ENCODE results near the gene FAM217A. TPM values are rescaled to one million over a fixed set of nuclear protein-coding genes. Genes with fewer than 3 reads are reported as not detected.
"Not testable (repeated sequence)": the region's sequence is repeated elsewhere in the genome, so short reads cannot be mapped to it uniquely, and the experiment has no call there.

FAM217A gene
- total RNA-seq, 1 donor from 2014 or later, result not detected

GRCh38 chr6:4105980-4106536 lies 27.1 kb upstream of the FAM217A start:
- H3K27me3 Mint-ChIP-seq (ENCODE audit: low read depth), result peaks cover 38% of the 10 kb centered on the region
- H3K9me3 Mint-ChIP-seq, result no peaks in the 10 kb centered on the region
- intact Hi-C loops (cut with micrococcal nuclease), result no loop called here
- no peak for DNase-seq (ENCODE audit: low spot score)
- no peaks in the 10 kb centered on the region for H3K4me1 Mint-ChIP-seq (ENCODE audit: low read depth)
- no peak overlapping the region for H3K27ac Mint-ChIP-seq
- H3K4me3 Mint-ChIP-seq (ENCODE audit: low read depth), result no peak overlapping the region
- no peaks in the 10 kb centered on the region for H3K36me3 Mint-ChIP-seq (ENCODE audit: low read depth)

GRCh38 chr6:4103929-4104328 lies 25.0 kb upstream of the FAM217A start:
- Mint-ChIP-seq H3K4me3 (ENCODE audit: low read depth) (no peak overlapping the region), H3K9me3 (no peaks in the 10 kb centered on the region), H3K36me3 (ENCODE audit: low read depth) (no peaks in the 10 kb centered on the region), H3K27ac (no peak overlapping the region), H3K27me3 (ENCODE audit: low read depth) (peaks cover 32% of the 10 kb centered on the region), H3K4me1 (ENCODE audit: low read depth) (no peaks in the 10 kb centered on the region)
- intact Hi-C loops (cut with micrococcal nuclease), result no loop called here
- DNase-seq (ENCODE audit: low spot score), result no peak

GRCh38 chr6:4102687-4103244 lies 23.8 kb upstream of the FAM217A start:
- no peaks in the 10 kb centered on the region for H3K4me1 Mint-ChIP-seq (ENCODE audit: low read depth)
- H3K36me3 Mint-ChIP-seq (ENCODE audit: low read depth), result no peaks in the 10 kb centered on the region
- H3K27me3 Mint-ChIP-seq (ENCODE audit: low read depth), result peaks cover 22% of the 10 kb centered on the region
- H3K27ac Mint-ChIP-seq, result no peak overlapping the region
- no peak overlapping the region for H3K4me3 Mint-ChIP-seq (ENCODE audit: low read depth)
- no peak for DNase-seq (ENCODE audit: low spot score)
- intact Hi-C loops (cut with micrococcal nuclease), result no loop called here
- H3K9me3 Mint-ChIP-seq, result no peaks in the 10 kb centered on the region

GRCh38 chr6:4101298-4101697 lies 22.4 kb upstream of the FAM217A start:
- Mint-ChIP-seq H3K27me3 (ENCODE audit: low read depth) (peaks cover 12% of the 10 kb centered on the region), H3K9me3 (no peaks in the 10 kb centered on the region), H3K4me1 (ENCODE audit: low read depth) (no peaks in the 10 kb centered on the region), H3K27ac (no peak overlapping the region), H3K4me3 (ENCODE audit: low read depth) (no peak overlapping the region), H3K36me3 (ENCODE audit: low read depth) (no peaks in the 10 kb centered on the region)
- intact Hi-C loops (cut with micrococcal nuclease), result no loop called here
- no peak for DNase-seq (ENCODE audit: low spot score)

- Mint-ChIP-seq H3K9me3 (no peaks in the 10 kb centered on the region), H3K4me3 (ENCODE audit: low read depth) (no peak overlapping the region), H3K27me3 (ENCODE audit: low read depth) (peaks cover 9% of the 10 kb centered on the region), H3K36me3 (ENCODE audit: low read depth) (no peaks in the 10 kb centered on the region), H3K27ac (no peak overlapping the region), H3K4me1 (ENCODE audit: low read depth) (no peaks in the 10 kb centered on the region)
- intact Hi-C loops (cut with micrococcal nuclease), result no loop called here
- DNase-seq (ENCODE audit: low spot score), result no peak
Observed at GRCh38 chr6:4100655-4101054, 21.7 kb upstream of the FAM217A start.

- Mint-ChIP-seq H3K27ac (no peak overlapping the region), H3K36me3 (ENCODE audit: low read depth) (no peaks in the 10 kb centered on the region), H3K4me1 (ENCODE audit: low read depth) (no peaks in the 10 kb centered on the region), H3K4me3 (ENCODE audit: low read depth) (no peak overlapping the region), H3K9me3 (no peaks in the 10 kb centered on the region), H3K27me3 (ENCODE audit: low read depth) (peaks cover 4% of the 10 kb centered on the region)
- DNase-seq (ENCODE audit: low spot score), result no peak
- intact Hi-C loops (cut with micrococcal nuclease), result no loop called here
Observed at GRCh38 chr6:4093288-4093687, 14.4 kb upstream of the FAM217A start.

GRCh38 chr6:4091941-4092340 lies 13.0 kb upstream of the FAM217A start:
- Mint-ChIP-seq H3K4me3 (ENCODE audit: low read depth) (no peak overlapping the region), H3K27me3 (ENCODE audit: low read depth) (peaks cover 4% of the 10 kb centered on the region), H3K27ac (no peak overlapping the region), H3K4me1 (ENCODE audit: low read depth) (no peaks in the 10 kb centered on the region), H3K9me3 (no peaks in the 10 kb centered on the region), H3K36me3 (ENCODE audit: low read depth) (no peaks in the 10 kb centered on the region)
- DNase-seq (ENCODE audit: low spot score), result no peak
- intact Hi-C loops (cut with micrococcal nuclease), result no loop called here

GRCh38 chr6:4090043-4090442 lies 11.1 kb upstream of the FAM217A start:
- H3K27ac Mint-ChIP-seq; H3K36me3 Mint-ChIP-seq (ENCODE audit: low read depth); H3K9me3 Mint-ChIP-seq; DNase-seq (ENCODE audit: low spot score); H3K4me3 Mint-ChIP-seq (ENCODE audit: low read depth); H3K27me3 Mint-ChIP-seq (ENCODE audit: low read depth); H3K4me1 Mint-ChIP-seq (ENCODE audit: low read depth); intact Hi-C loops (cut with micrococcal nuclease): not testable (repeated sequence)

GRCh38 chr6:4088704-4089103 lies 9.8 kb upstream of the FAM217A start:
- Mint-ChIP-seq H3K27me3 (ENCODE audit: low read depth) (peaks cover 3% of the 10 kb centered on the region), H3K9me3 (no peaks in the 10 kb centered on the region), H3K36me3 (ENCODE audit: low read depth) (no peaks in the 10 kb centered on the region), H3K27ac (no peak overlapping the region), H3K4me1 (ENCODE audit: low read depth) (no peaks in the 10 kb centered on the region), H3K4me3 (ENCODE audit: low read depth) (no peak overlapping the region)
- DNase-seq (ENCODE audit: low spot score), result no peak
- intact Hi-C loops (cut with micrococcal nuclease), result no loop called here

- Mint-ChIP-seq H3K27me3 (ENCODE audit: low read depth) (peaks cover 6% of the 10 kb centered on the region), H3K27ac (no peak overlapping the region), H3K4me3 (ENCODE audit: low read depth) (no peak overlapping the region), H3K9me3 (no peaks in the 10 kb centered on the region), H3K4me1 (ENCODE audit: low read depth) (no peaks in the 10 kb centered on the region), H3K36me3 (ENCODE audit: low read depth) (no peaks in the 10 kb centered on the region)
- intact Hi-C loops (cut with micrococcal nuclease), result no loop called here
- no peak for DNase-seq (ENCODE audit: low spot score)
Observed at GRCh38 chr6:4085332-4085700, 6.4 kb upstream of the FAM217A start.

- Mint-ChIP-seq H3K27me3 (ENCODE audit: low read depth) (peaks cover 6% of the 10 kb centered on the region), H3K4me3 (ENCODE audit: low read depth) (no peak overlapping the region)
Observed at GRCh38 chr6:4084444-4085331, 5.8 kb upstream of the FAM217A start.

GRCh38 chr6:4074478-4075235 lies 4.3 kb downstream of the FAM217A start:
- no peaks in the 10 kb centered on the region for H3K9me3 Mint-ChIP-seq
- intact Hi-C loops (cut with micrococcal nuclease), result no loop called here
- H3K36me3 Mint-ChIP-seq (ENCODE audit: low read depth), result no peaks in the 10 kb centered on the region
- H3K27me3 Mint-ChIP-seq (ENCODE audit: low read depth), result peaks cover 7% of the 10 kb centered on the region
- no peak overlapping the region for H3K4me3 Mint-ChIP-seq (ENCODE audit: low read depth)
- no peak for DNase-seq (ENCODE audit: low spot score)
- no peak overlapping the region for H3K27ac Mint-ChIP-seq
- peaks cover 2% of the 10 kb centered on the region for H3K4me1 Mint-ChIP-seq (ENCODE audit: low read depth)

More at GRCh38 chr6:4084444-4085331, 5.8 kb upstream of the FAM217A start:
- H3K36me3 Mint-ChIP-seq (ENCODE audit: low read depth), result no peaks in the 10 kb centered on the region
- intact Hi-C loops (cut with micrococcal nuclease), result no loop called here
- H3K9me3 Mint-ChIP-seq, result no peaks in the 10 kb centered on the region
- no peak for DNase-seq (ENCODE audit: low spot score)
- H3K4me1 Mint-ChIP-seq (ENCODE audit: low read depth), result no peaks in the 10 kb centered on the region
- H3K27ac Mint-ChIP-seq, result no peak overlapping the region

- Mint-ChIP-seq H3K27ac (no peak overlapping the region), H3K4me3 (ENCODE audit: low read depth) (no peak overlapping the region), H3K36me3 (ENCODE audit: low read depth) (peaks cover 4% of the 10 kb centered on the region), H3K4me1 (ENCODE audit: low read depth) (peaks cover 9% of the 10 kb centered on the region), H3K9me3 (no peaks in the 10 kb centered on the region), H3K27me3 (ENCODE audit: low read depth) (no peaks in the 10 kb centered on the region)
- intact Hi-C loops (cut with micrococcal nuclease), result no loop called here
- no peak for DNase-seq (ENCODE audit: low spot score)
Observed at GRCh38 chr6:4071330-4071729, 7.6 kb downstream of the FAM217A start.

Data from activated T-helper 2 cell treated with anti-CD3 and anti-CD28 coated beads, Interferon-gamma antibody, Interleukin-2, Interleukin-4, amounts not matched to agents 10 μg/mL and 5 μg/mL and 100 μg/mL, durations not matched to agents 14 hours and 24 hours and 36 hours (primary cell).